Measurements from ENCODE around the gene N4BP2.
"Not testable (repeated sequence)": the region's sequence is repeated elsewhere in the genome, so short reads cannot be mapped to it uniquely, and the experiment has no call there.

DNA sequence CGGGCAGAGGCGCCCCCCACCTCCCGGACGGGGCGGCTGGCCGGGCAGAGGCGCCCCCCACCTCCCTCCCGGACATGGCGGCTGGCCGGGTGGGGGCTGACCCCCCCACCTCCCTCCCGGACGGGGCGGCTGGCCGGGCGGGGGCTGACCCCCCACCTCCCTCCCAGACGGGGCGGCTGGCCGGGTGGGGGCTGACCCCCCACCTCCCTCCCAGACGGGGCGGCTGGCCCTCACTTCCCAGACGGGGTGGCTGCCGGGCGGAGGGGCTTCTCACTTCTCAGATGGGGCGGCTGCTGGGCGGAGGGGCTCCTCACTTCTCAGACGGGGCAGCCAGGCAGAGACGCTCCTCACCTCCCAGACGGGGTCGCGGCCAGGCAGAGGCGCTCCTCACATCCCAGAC, 90.8 kb downstream of the N4BP2 start:
- TF ChIP-seq, protein P1, sequence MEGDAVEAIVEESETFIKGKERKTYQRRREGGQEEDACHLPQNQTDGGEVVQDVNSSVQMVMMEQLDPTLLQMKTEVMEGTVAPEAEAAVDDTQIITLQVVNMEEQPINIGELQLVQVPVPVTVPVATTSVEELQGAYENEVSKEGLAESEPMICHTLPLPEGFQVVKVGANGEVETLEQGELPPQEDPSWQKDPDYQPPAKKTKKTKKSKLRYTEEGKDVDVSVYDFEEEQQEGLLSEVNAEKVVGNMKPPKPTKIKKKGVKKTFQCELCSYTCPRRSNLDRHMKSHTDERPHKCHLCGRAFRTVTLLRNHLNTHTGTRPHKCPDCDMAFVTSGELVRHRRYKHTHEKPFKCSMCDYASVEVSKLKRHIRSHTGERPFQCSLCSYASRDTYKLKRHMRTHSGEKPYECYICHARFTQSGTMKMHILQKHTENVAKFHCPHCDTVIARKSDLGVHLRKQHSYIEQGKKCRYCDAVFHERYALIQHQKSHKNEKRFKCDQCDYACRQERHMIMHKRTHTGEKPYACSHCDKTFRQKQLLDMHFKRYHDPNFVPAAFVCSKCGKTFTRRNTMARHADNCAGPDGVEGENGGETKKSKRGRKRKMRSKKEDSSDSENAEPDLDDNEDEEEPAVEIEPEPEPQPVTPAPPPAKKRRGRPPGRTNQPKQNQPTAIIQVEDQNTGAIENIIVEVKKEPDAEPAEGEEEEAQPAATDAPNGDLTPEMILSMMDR (IDR thresholded peaks at IDR 0.05; ENCODE audit: insufficient read depth, low read length): not testable (repeated sequence)
- TF ChIP-seq POLR2AphosphoS5, GABPA (IDR thresholded peaks at IDR 0.05; ENCODE audit: low read depth): not testable (repeated sequence)
